Measurements from ENCODE around the gene LRP1. TPM values are rescaled to one million over a fixed set of nuclear protein-coding genes. Genes with fewer than 3 reads are reported as not detected.

LRP1 gene
- total RNA-seq, 2 donors from 2014 or later, result 3.8 to 11.6 TPM

DNA sequence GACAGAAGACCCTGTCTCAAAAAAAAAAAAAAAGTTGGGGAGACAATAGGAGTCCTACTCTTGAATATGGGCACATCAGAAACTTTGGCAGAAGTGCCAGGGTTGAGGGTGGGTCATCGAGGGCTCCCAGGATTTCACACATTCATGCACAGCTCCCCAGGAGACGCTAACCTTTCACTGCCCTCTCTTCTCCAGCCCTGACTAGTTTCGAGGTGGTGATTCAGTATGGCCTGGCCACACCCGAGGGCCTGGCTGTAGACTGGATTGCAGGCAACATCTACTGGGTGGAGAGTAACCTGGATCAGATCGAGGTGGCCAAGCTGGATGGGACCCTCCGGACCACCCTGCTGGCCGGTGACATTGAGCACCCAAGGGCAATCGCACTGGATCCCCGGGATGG, 48.6 kb downstream of the LRP1 start:
- peaks cover 3% of the 10 kb centered on the region for H3K4me1 Mint-ChIP-seq
- ATAC-seq, result no peak
- peaks cover 2% of the 10 kb centered on the region for H3K36me3 Mint-ChIP-seq (ENCODE audit: low read depth)
- peaks cover 9% of the 10 kb centered on the region for H3K27me3 Mint-ChIP-seq
- no peak for DNase-seq
- no peak overlapping the region for H3K4me3 Mint-ChIP-seq
- no peak overlapping the region for H3K27ac Mint-ChIP-seq
- H3K9me3 ChIP-seq (ENCODE audit: control insufficient read depth, low read length, poor library complexity, severe bottlenecking), result no peaks in the 10 kb centered on the region

DNA sequence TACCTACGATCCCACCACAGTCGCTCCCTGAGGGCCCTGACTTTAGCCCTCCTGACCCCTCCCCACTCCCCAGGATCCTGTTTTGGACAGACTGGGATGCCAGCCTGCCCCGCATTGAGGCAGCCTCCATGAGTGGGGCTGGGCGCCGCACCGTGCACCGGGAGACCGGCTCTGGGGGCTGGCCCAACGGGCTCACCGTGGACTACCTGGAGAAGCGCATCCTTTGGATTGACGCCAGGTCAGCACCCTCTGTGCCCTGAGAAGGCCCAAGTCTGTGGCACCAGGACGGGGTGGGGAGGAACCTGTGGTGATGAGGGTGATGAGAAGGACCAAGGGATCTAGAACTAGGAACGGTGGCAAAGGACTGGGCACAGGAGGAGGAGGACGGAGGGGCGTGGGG, 49.1 kb downstream of the LRP1 start:
- no peaks in the 10 kb centered on the region for H3K9me3 ChIP-seq (ENCODE audit: control insufficient read depth, low read length, poor library complexity, severe bottlenecking)
- Mint-ChIP-seq H3K4me3 (no peak overlapping the region), H3K36me3 (ENCODE audit: low read depth) (peaks cover 2% of the 10 kb centered on the region), H3K27ac (no peak overlapping the region), H3K4me1 (peaks cover 3% of the 10 kb centered on the region), H3K27me3 (peaks cover 9% of the 10 kb centered on the region)
- DNase-seq, result no peak
- ATAC-seq, result no peak

DNA sequence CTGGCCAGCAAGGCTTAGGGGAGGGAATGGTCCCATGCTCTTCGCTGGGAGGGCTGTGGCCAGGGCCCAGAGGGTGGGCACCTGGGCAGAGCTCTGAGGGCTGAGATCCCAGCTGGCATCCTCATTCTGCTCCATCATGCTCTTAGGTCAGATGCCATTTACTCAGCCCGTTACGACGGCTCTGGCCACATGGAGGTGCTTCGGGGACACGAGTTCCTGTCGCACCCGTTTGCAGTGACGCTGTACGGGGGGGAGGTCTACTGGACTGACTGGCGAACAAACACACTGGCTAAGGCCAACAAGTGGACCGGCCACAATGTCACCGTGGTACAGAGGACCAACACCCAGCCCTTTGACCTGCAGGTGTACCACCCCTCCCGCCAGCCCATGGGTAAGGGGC, 49.9 kb downstream of the LRP1 start:
- Mint-ChIP-seq H3K27me3 (peaks cover 2% of the 10 kb centered on the region), H3K27ac (no peak overlapping the region), H3K4me1 (peaks cover 8% of the 10 kb centered on the region), H3K4me3 (no peak overlapping the region), H3K36me3 (ENCODE audit: low read depth) (peaks cover under 1% of the 10 kb centered on the region)
- H3K9me3 ChIP-seq (ENCODE audit: control insufficient read depth, low read length, poor library complexity, severe bottlenecking), result no peaks in the 10 kb centered on the region
- DNase-seq (no peak), ATAC-seq (no peak)

DNA sequence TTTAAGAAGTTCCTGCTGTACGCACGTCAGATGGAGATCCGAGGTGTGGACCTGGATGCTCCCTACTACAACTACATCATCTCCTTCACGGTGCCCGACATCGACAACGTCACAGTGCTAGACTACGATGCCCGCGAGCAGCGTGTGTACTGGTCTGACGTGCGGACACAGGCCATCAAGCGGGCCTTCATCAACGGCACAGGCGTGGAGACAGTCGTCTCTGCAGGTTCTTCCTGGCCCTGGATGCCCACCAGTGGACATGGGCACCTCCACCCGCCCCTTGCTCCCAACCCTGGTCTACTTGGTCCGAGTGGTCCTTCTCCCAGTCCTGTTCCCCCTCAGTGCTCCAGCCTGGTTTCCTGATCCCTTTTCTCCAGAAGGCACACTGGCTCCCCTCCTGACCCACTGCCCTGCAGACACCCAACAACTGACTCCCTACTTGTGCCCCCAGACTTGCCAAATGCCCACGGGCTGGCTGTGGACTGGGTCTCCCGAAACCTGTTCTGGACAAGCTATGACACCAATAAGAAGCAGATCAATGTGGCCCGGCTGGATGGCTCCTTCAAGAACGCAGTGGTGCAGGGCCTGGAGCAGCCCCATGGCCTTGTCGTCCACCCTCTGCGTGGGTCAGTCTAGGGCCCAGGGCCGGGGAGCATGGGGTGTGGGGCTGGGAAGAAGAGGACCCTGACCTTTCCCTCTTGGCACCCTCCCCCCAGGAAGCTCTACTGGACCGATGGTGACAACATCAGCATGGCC, 51.2 kb downstream of the LRP1 start:
- Mint-ChIP-seq H3K36me3 (ENCODE audit: low read depth) (no peaks in the 10 kb centered on the region), H3K4me3 (no peak overlapping the region), H3K27me3 (no peaks in the 10 kb centered on the region), H3K4me1 (peaks cover 8% of the 10 kb centered on the region), H3K27ac (no peak overlapping the region)
- ATAC-seq, result no peak
- H3K9me3 ChIP-seq (ENCODE audit: control insufficient read depth, low read length, poor library complexity, severe bottlenecking), result no peaks in the 10 kb centered on the region
- no peak for DNase-seq

DNA sequence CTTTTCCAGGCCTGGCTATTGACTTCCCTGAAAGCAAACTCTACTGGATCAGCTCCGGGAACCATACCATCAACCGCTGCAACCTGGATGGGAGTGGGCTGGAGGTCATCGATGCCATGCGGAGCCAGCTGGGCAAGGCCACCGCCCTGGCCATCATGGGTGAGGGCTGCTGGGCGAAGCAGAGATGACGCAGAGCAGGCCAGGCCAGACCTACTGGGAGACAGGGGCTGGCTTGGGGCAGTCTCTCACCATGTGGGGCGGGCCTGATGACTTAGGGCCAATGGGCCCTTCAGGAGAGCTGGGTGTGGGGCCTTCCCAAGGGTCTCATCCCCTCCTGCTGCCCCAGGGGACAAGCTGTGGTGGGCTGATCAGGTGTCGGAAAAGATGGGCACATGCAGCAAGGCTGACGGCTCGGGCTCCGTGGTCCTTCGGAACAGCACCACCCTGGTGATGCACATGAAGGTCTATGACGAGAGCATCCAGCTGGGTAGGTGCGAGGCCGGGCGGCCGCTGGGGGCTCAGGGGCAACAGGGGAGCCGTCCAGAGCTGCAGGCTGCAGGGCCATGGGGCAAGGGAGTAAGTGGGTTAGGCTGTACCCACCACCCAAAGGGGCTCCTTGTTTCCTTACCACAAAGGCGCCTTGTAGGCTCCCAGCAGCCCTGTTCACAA, 52.2 kb downstream of the LRP1 start:
- H3K4me3 Mint-ChIP-seq, result no peak overlapping the region
- ATAC-seq (no peak), DNase-seq (no peak)
- H3K9me3 ChIP-seq (ENCODE audit: control insufficient read depth, low read length, poor library complexity, severe bottlenecking), result no peaks in the 10 kb centered on the region
- H3K36me3 Mint-ChIP-seq (ENCODE audit: low read depth), result no peaks in the 10 kb centered on the region
- H3K27me3 Mint-ChIP-seq, result no peaks in the 10 kb centered on the region
- H3K4me1 Mint-ChIP-seq, result peaks cover 8% of the 10 kb centered on the region
- no peak overlapping the region for H3K27ac Mint-ChIP-seq

DNA sequence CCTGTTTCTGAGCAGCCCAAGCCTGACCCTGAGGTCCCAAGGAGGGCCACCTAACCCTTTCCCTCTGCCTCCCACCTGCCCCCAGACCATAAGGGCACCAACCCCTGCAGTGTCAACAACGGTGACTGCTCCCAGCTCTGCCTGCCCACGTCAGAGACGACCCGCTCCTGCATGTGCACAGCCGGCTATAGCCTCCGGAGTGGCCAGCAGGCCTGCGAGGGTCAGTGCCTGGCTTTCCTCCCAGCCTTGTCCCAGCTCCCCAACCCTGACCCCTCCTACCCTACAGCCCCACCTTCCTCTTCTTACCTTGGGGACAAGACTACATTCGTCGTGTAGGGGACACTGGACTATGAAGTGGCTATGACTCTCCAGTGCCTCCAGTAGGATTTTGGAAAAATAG, 52.8 kb downstream of the LRP1 start:
- DNase-seq, result no peak
- H3K4me3 Mint-ChIP-seq, result no peak overlapping the region
- no peaks in the 10 kb centered on the region for H3K9me3 ChIP-seq (ENCODE audit: control insufficient read depth, low read length, poor library complexity, severe bottlenecking)
- no peak for ATAC-seq
- no peaks in the 10 kb centered on the region for H3K36me3 Mint-ChIP-seq (ENCODE audit: low read depth)
- no peaks in the 10 kb centered on the region for H3K27me3 Mint-ChIP-seq
- no peak overlapping the region for H3K27ac Mint-ChIP-seq
- H3K4me1 Mint-ChIP-seq, result peaks cover 8% of the 10 kb centered on the region

DNA sequence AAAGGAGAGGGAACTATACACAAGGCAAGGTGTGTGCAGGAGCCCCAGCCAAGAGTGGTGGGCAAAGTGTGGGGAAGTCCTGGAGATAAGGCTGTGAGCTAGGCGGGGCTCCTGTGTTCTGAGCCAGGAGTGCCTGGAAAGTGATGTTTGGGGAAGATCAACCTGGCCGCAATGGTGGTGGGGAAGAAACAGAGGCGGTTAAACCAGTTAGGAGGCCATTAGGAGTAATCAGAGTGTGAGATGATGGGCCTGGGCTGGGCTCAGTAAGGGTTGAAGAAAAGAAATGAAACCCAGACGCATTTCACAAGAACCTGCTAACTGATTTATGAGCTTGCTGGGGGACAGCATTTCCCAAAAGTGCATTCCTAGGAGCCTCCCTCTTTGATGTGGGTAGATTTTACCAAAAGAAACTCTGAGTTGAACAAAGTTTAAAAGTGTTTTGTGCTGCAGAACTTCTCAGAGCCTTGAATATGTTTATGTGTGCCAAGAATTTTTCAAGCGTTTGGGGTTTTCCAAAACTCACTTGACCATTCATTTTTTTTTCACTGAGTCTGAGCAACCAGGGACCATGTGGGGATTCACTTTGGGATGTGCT, 53.4 kb downstream of the LRP1 start:
- no peaks in the 10 kb centered on the region for H3K36me3 Mint-ChIP-seq (ENCODE audit: low read depth)

DNA sequence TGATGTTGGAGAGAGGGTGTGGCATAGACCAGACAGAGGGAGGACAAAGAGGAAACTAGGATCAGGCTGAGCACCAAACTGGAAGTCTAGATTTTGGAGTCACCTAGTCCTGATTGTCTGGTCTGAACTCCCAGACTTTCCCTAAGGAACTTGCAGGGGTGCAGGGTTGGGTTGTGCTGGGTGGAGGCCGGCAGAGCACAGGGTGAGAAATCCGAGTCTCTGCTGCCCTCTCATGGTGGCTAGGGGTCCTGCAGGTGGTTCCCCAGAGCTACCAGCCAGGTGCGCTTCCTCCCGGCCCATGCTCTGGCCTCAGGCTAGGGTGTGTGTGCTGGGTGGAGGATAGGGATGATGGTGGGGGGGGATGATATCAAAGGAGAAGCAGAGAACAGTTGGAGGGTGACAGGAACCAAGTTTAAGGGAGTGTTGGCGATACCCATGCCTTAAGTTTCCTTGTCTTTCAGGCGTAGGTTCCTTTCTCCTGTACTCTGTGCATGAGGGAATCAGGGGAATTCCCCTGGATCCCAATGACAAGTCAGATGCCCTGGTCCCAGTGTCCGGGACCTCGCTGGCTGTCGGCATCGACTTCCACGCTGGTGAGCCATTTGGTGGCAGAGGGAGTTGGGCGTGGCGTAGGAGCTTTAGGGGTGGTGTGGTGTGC, 54.8 kb downstream of the LRP1 start:
- H3K9me3 ChIP-seq (ENCODE audit: control insufficient read depth, low read length, poor library complexity, severe bottlenecking), result no peaks in the 10 kb centered on the region
- Mint-ChIP-seq H3K27me3 (no peaks in the 10 kb centered on the region), H3K4me1 (peaks cover 10% of the 10 kb centered on the region), H3K27ac (no peak overlapping the region), H3K36me3 (ENCODE audit: low read depth) (no peaks in the 10 kb centered on the region), H3K4me3 (no peak overlapping the region)
- DNase-seq (peak; percentile 60 to 77 (median 64)), ATAC-seq (peak; percentile 98)

More for the DNA sequence above, 53.4 kb downstream of the LRP1 start:
- Mint-ChIP-seq H3K27me3 (no peaks in the 10 kb centered on the region), H3K4me3 (no peak overlapping the region), H3K27ac (no peak overlapping the region), H3K4me1 (peaks cover 8% of the 10 kb centered on the region)
- DNase-seq, result no peak
- H3K9me3 ChIP-seq (ENCODE audit: control insufficient read depth, low read length, poor library complexity, severe bottlenecking), result no peaks in the 10 kb centered on the region
- ATAC-seq, result no peak

DNA sequence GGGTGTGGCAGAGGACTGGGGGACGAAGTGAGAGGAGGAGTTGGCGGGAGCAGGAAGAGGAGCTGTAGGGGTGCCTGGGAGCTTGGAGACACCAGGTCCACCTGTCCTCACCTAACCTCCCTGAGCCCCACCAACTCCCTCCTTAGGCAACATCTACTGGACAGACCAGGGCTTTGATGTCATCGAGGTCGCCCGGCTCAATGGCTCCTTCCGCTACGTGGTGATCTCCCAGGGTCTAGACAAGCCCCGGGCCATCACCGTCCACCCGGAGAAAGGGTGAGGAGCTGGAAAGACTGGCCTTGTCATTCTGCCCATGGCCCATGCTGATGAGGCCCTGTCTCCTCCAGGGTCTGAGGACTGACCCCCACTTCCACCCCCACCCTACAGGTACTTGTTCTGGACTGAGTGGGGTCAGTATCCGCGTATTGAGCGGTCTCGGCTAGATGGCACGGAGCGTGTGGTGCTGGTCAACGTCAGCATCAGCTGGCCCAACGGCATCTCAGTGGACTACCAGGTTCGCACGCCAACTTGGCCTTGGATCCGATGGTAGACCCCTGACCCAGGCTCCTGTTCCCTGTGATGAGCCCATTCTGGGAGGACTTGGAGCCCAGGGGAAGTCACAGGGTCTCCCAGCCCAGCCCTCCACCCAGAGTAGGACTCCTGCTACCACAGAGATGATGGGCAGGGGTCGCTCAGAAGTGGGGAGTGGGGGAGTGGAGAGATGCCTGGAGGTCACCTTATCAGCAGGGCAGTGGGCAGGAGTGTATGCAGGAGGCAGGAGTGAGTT, 55.8 kb downstream of the LRP1 start:
- Mint-ChIP-seq H3K4me3 (no peak overlapping the region), H3K27ac (no peak overlapping the region), H3K36me3 (ENCODE audit: low read depth) (no peaks in the 10 kb centered on the region), H3K27me3 (no peaks in the 10 kb centered on the region), H3K4me1 (peaks cover 10% of the 10 kb centered on the region)
- DNase-seq (no peak), ATAC-seq (no peak)
- H3K9me3 ChIP-seq (ENCODE audit: control insufficient read depth, low read length, poor library complexity, severe bottlenecking), result no peaks in the 10 kb centered on the region

DNA sequence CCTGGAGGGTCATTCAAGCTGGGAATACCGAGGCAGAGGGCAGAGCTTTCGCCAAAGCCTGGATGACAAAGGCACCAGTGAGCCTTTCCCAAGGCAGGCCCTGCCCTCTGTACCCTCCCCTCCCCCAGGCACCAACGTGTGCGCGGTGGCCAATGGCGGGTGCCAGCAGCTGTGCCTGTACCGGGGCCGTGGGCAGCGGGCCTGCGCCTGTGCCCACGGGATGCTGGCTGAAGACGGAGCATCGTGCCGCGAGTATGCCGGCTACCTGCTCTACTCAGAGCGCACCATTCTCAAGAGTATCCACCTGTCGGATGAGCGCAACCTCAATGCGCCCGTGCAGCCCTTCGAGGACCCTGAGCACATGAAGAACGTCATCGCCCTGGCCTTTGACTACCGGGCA, 57.1 kb downstream of the LRP1 start:
- H3K4me1 Mint-ChIP-seq, result peaks cover 7% of the 10 kb centered on the region
- ATAC-seq (no peak), DNase-seq (no peak)
- H3K4me3 Mint-ChIP-seq, result no peak overlapping the region
- H3K27ac Mint-ChIP-seq, result no peak overlapping the region
- H3K36me3 Mint-ChIP-seq (ENCODE audit: low read depth), result no peaks in the 10 kb centered on the region
- H3K9me3 ChIP-seq (ENCODE audit: control insufficient read depth, low read length, poor library complexity, severe bottlenecking), result no peaks in the 10 kb centered on the region
- H3K27me3 Mint-ChIP-seq, result no peaks in the 10 kb centered on the region

DNA sequence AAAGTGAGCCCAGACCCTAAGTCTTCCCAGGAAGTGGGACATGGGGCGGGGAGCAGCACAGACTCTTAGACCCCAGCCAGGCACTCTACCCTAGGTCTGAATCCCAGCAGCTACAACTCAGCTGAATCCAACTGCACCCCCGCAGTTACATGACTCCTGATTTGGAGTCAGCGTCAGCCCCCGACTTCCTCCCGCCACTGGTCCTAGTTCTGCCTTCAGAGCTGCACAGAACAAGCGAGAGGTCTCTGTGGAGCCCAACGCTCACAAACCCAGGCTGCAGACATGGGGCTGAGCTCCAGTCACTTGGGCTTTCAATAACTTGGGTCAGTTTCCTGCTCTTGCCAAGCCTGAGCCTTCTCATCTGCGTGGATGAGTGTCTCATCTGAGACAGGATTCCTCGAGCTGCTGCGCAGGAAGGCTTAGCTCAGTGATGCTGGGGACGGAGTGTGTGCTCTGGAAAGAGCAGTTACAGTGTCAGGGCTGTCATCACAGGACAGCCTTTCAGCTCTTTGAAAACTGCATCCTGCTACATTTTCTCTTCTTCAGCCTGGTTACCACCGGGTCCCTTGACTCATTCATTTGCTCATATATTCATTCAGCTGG, 57.7 kb downstream of the LRP1 start:
- DNase-seq, result no peak
- no peak overlapping the region for H3K4me3 Mint-ChIP-seq

DNA sequence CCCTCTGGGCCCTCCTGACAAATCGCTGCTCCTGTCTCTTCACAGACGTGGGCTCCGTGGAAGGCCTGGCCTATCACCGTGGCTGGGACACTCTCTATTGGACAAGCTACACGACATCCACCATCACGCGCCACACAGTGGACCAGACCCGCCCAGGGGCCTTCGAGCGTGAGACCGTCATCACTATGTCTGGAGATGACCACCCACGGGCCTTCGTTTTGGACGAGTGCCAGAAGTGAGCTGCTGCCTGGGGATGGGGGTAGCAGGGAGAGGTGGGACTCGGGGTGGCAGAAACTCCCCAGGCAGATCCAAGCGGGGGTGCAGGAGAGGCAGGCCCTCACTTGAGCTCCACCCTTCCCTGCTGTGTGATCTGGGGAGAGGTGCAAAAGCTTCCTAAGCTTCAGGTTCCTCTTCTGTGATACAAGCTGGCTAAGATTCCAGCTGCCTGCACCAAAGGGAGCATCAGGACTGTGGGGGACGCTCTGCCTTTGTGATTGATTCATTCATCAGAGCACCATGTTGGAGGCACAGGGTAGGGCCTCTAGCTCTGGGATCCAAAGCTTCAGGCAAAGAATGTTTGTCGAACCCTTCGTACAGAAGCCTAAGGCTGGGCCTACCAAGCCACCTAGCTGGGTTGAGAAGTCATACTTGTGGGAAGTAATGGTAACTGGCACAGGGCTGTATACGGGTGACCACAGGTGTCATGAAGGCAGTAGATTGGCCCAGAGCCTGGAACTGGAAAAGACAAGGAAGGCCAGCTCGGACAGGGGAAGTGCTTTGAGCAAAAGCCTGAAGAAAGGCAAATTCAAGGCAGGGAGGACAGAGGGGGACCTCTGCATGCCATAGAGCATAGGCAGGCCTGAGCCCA, 59.2 kb downstream of the LRP1 start:
- Mint-ChIP-seq H3K36me3 (ENCODE audit: low read depth) (peaks cover 3% of the 10 kb centered on the region), H3K27me3 (no peaks in the 10 kb centered on the region), H3K27ac (no peak overlapping the region), H3K4me3 (no peak overlapping the region), H3K4me1 (peaks cover 7% of the 10 kb centered on the region)
- DNase-seq, result no peak
- no peaks in the 10 kb centered on the region for H3K9me3 ChIP-seq (ENCODE audit: control insufficient read depth, low read length, poor library complexity, severe bottlenecking)
- no peak for ATAC-seq

More for the DNA sequence above, 57.7 kb downstream of the LRP1 start:
- H3K27me3 Mint-ChIP-seq, result no peaks in the 10 kb centered on the region
- H3K36me3 Mint-ChIP-seq (ENCODE audit: low read depth), result no peaks in the 10 kb centered on the region
- ATAC-seq, result no peak
- H3K4me1 Mint-ChIP-seq, result peaks cover 7% of the 10 kb centered on the region
- no peak overlapping the region for H3K27ac Mint-ChIP-seq
- no peaks in the 10 kb centered on the region for H3K9me3 ChIP-seq (ENCODE audit: control insufficient read depth, low read length, poor library complexity, severe bottlenecking)

All from T-helper 17 cell (primary cell).